Progenitor cell of endocrine pancreas (in vitro differentiated cells): Measurements from ENCODE around the gene TRIM44. TPM values are rescaled to one million over a fixed set of nuclear protein-coding genes. Genes with fewer than 3 reads are reported as not detected.

Experiments
- DNase-seq: peaks from one replicate; pipeline ENCODE4 v3.0.0; 2021; ENCODE audit warnings: low spot score; ENCODE audit not compliant: unreplicated experiment
- H3K27ac Mint-ChIP-seq: 2 replicates; pipeline ENCODE4 v1.8.0; 2021; ENCODE audit warnings: mild to moderate bottlenecking, moderate library complexity, mixed read lengths
- H3K27me3 Mint-ChIP-seq: 2 replicates; pipeline ENCODE4 v1.8.0; 2021; ENCODE audit warnings: mixed read lengths
- H3K36me3 Mint-ChIP-seq: 2 replicates; pipeline ENCODE4 v1.8.0; 2022; ENCODE audit warnings: mixed read lengths; ENCODE audit not compliant: insufficient read depth
- H3K4me1 Mint-ChIP-seq: 2 replicates; pipeline ENCODE4 v1.8.0; 2021; ENCODE audit warnings: low read depth, mixed read lengths
- H3K4me3 Mint-ChIP-seq: 2 replicates; pipeline ENCODE4 v1.8.0; 2021; ENCODE audit warnings: low read depth, mild to moderate bottlenecking, moderate library complexity, mixed read lengths
- H3K9me3 Mint-ChIP-seq: 2 replicates; pipeline ENCODE4 v1.8.0; 2021; ENCODE audit warnings: low read depth, mixed read lengths
- CTCF ChIP-seq: fragments of 200-600 bp; sonication (generic); IDR thresholded peaks from one replicate; pipeline ENCODE4 v1.5.0; 2021; ENCODE audit warnings: antibody characterized with exemption, mild to moderate bottlenecking; ENCODE audit not compliant: unreplicated experiment
- total RNA-seq: library from RNA; stranded (reverse); gene quantifications from 2 replicates; pipeline ENCODE4 v1.2.1, GENCODE V29; 2021

The TRIM44 gene
- total RNA-seq, 1 donor from 2014 or later: 65.1 TPM

GRCh38 chr11:35804451-35805040, 142.0 kb downstream of the TRIM44 start:
- Mint-ChIP-seq H3K9me3 (peaks cover 6% of the 10 kb centered on the region), H3K27me3 (no peaks in the 10 kb centered on the region), H3K4me1 (peaks cover 3% of the 10 kb centered on the region), H3K4me3 (no peak overlapping the region), H3K36me3 (peaks cover 8% of the 10 kb centered on the region), H3K27ac (no peak overlapping the region)
- no peak for TF ChIP-seq CTCF
- no peak for DNase-seq

DNA sequence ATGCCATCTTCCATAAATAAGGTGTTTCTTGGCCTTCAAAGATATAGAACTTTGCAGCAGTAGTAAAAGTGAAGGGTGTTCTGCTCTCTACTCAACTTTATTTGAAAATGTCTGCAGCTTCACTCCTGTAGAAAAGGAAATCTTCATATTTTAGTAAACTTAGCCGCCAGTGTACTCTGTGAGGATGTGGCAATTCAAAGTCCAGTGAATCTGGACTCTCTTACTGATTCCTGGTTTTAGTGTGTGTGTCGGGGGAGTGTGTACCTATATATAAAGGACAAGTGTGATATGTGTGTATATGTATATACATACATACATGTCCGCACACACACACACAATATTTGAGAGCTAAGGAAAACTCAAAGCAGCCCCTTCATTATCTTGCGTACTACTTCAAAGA, 147.0 kb downstream of the TRIM44 start:
- H3K27me3 Mint-ChIP-seq: no peaks in the 10 kb centered on the region
- no peak for DNase-seq
- no peak overlapping the region for H3K27ac Mint-ChIP-seq
- no peak overlapping the region for H3K4me3 Mint-ChIP-seq
- H3K4me1 Mint-ChIP-seq: peaks cover 3% of the 10 kb centered on the region
- H3K9me3 Mint-ChIP-seq: no peaks in the 10 kb centered on the region
- no peak for TF ChIP-seq CTCF
- peaks cover 3% of the 10 kb centered on the region for H3K36me3 Mint-ChIP-seq

- Mint-ChIP-seq H3K9me3 (no peaks in the 10 kb centered on the region), H3K36me3 (peaks cover 4% of the 10 kb centered on the region), H3K27me3 (no peaks in the 10 kb centered on the region), H3K27ac (no peak overlapping the region), H3K4me1 (peaks cover 3% of the 10 kb centered on the region), H3K4me3 (no peak overlapping the region)
- TF ChIP-seq CTCF: no peak
- DNase-seq: no peak
Observed at GRCh38 chr11:35810045-35810645, 147.6 kb downstream of the TRIM44 start.

- Mint-ChIP-seq H3K4me3 (no peak overlapping the region), H3K36me3 (peaks cover 3% of the 10 kb centered on the region), H3K27me3 (no peaks in the 10 kb centered on the region), H3K4me1 (peaks cover 3% of the 10 kb centered on the region), H3K9me3 (no peaks in the 10 kb centered on the region), H3K27ac (no peak overlapping the region)
- TF ChIP-seq CTCF: no peak
- no peak for DNase-seq
Observed at GRCh38 chr11:35811783-35812182, 149.2 kb downstream of the TRIM44 start.

DNA sequence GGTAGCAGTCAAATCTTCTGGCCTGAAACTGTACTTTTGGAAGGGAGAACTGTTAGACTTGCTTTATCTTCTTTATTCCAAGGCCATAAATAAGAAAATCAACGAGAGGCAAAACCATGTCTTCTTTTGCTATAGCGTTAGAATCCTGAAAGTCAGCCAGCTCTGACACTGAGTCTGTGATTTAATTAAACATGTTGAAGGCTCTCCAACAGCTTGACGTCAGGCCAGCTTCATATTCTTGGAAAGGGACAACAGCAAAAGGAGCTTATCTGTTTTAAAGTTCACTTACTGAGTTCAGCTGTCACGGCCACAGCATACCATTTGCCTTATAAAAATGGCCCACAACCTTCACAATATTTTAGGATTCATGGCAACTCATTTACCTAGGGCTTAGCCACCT, 150.3 kb downstream of the TRIM44 start:
- H3K4me3 Mint-ChIP-seq: no peak overlapping the region
- peaks cover 5% of the 10 kb centered on the region for H3K9me3 Mint-ChIP-seq

More for the DNA sequence above, 150.3 kb downstream of the TRIM44 start:
- no peak overlapping the region for H3K27ac Mint-ChIP-seq
- peaks cover 8% of the 10 kb centered on the region for H3K36me3 Mint-ChIP-seq
- DNase-seq: no peak
- H3K27me3 Mint-ChIP-seq: no peaks in the 10 kb centered on the region
- TF ChIP-seq CTCF: no peak
- peaks cover 3% of the 10 kb centered on the region for H3K4me1 Mint-ChIP-seq
